ENCODE measurements around the gene SUPT6H.

SUPT6H gene

DNA sequence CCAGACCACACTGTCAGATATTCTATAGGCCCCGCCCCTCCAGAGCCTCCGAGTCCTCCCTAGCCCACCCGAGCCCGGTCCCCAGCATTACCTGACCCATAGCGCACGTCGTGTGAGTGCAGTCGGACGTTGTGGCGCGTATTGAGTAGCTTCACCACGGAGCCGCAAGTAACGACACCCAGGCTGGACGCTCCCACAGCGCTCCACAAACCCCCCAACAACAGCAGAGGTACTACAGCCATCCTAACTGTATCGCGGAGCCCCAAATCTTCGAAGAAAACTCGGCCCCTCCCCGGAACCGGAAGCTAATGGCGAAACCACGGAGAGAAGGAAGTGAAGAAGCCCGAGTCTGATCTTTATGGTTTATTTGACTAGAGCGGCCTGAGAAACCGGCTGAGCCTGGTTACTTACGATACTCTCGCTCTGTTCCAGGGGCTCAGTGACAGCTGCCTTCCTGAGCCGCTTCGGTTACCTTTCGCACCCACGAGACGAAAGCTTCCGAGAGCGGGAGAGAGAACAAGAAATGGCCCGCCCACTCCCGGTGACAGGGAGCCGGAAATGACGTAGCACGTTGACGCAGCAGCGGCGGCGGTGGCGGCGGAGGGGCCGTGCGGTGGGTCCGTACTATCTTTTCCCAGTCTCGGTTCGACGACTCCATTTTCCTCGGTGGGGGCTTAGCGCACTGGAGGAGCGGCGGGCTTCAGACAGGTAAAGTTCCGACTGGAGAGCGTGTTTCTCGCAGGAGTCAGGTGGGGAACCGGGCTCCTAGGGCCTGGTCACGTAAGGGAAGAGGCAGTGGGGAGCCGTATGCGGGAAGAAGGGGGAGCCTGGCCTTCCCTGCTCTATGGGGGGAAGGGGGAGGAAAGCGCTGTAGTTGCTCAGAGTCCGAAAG is at the start of gene SUPT6H, which contains the start of gene SDF2:
Gene SUPT6H (plus strand): TSS at position 571 of the 892 bp plus-strand sequence. CDS start 11,197 bp downstream, outside the sequence.
Gene SDF2 (minus strand): TSS at position 272 of the 892 bp plus-strand sequence. CDS start 30 bp downstream, at position 242.
- no peaks in the 10 kb centered on the region for H3K9me3 Mint-ChIP-seq
- H3K4me3 Mint-ChIP-seq = peak within 1 kb of the TSS; percentile 97
- DNase-seq (ENCODE audit: low spot score in 2 of 2) (peak; percentile 87 to 98), ATAC-seq (peak; percentile 92)
- peaks cover 76% of the 10 kb centered on the region for H3K36me3 Mint-ChIP-seq
- peak within 1 kb of the TSS; percentile 99 for H3K27ac Mint-ChIP-seq
- H3K4me1 Mint-ChIP-seq = peaks cover 52% of the 10 kb centered on the region

DNA sequence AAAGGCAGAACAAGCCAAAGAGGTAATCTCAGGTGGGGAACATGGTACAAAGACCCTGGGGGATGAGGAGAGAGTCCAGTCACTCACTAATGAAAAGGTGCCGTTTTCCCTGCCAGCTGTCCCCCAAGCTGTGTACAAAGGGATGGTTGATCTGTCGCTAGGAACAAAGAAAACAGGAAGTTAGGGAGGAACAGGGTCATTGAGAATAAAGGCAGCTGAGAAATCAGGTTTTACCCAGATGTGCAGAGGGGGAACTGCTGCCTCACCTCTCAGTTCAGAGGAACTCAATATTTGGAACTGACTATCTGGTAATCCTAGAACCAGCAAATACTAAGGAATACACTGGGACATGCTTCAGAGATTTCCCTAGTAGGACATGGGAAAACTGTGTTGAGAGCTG is 49.5 kb upstream of the SUPT6H start:
- Mint-ChIP-seq H3K4me1 (no peaks in the 10 kb centered on the region), H3K4me3 (no peak overlapping the region), H3K9me3 (no peaks in the 10 kb centered on the region), H3K27ac (peak overlapping the region; percentile 48), H3K36me3 (peaks cover 96% of the 10 kb centered on the region)
- DNase-seq (ENCODE audit: low spot score in 2 of 2) = no peak
- ATAC-seq = no peak

DNA sequence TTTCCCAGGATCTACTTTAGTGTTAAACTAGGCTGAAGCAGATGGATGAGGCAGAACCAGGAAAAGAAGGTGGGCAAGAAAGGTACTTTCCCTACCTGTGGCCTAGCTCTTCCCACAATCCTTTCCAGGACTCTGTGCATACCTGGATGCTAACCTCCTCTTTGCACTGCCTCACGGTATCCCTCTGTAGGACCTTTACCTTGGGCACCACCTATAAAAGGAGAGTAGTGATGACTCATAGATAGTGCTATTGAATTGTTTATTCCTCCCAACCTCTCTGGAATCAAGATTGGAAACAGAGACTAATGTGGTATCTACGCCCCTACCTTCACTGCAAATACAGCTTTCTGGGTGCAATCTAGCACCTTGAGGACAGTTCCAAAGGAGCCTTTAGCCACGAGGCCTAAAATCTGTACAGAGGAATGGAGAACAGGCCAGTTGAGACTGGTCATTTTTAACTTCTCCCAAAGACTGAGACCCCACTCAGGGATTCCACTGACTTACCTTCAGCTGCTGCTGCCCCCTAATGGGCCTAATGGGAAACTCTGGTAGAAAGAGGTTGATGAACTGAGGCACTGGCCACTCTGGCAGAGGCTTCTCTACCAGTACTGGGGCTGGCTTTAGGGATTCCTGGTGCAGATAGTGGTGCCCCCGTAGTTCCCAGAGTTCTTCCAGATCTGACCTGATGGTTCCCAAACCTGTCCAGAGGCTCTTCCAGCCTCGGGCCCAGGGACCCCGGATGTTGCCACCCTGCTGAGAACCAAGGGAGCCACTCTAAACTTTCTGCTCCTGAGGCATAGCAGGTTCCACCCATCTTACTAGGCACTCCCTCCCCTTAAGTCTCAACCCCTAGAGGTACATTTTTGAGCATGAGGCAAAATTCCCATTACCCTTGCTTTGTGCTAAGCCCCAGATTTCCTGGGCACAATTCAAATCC is 48.8 kb upstream of the SUPT6H start:
- Mint-ChIP-seq H3K36me3 (peaks cover 96% of the 10 kb centered on the region), H3K9me3 (no peaks in the 10 kb centered on the region), H3K4me1 (no peaks in the 10 kb centered on the region), H3K4me3 (no peak overlapping the region), H3K27ac (peak overlapping the region; percentile 48)
- DNase-seq (ENCODE audit: low spot score in 2 of 2) (no peak), ATAC-seq (peak; percentile 63)

DNA sequence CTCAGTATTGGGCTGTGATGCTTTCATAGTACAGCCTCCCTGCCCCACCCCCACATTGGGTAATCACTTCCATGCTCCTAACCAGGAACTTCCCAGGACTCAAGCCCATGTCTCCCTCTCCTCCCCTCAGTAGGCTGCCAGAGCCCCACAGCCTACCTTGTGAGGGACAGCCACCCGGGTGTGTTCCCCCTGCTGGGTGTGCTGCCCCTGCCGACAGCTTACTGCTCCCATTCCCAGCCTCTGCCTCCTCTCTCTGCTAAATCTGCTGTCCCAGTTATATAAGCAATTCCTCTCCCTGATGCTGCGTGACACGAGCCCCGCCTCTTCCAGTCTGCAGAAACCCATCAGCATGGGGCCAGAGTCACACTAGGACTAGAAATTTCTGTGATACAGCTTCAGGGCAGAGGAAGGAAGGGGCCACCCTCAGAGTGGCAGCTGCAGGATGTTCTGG is 48.0 kb upstream of the SUPT6H start, which contains the start of gene RSKR:
Gene RSKR (minus strand): TSS at position 255 of the 451 bp plus-strand sequence. CDS start 24 bp downstream, at position 231.
- Mint-ChIP-seq H3K27ac (peak within 1 kb of the TSS; percentile 48), H3K9me3 (no peaks in the 10 kb centered on the region), H3K4me1 (no peaks in the 10 kb centered on the region), H3K36me3 (peaks cover 96% of the 10 kb centered on the region), H3K4me3 (no peak within 1 kb of the TSS)
- ATAC-seq = no peak
- DNase-seq (ENCODE audit: low spot score in 2 of 2) = no peak

DNA sequence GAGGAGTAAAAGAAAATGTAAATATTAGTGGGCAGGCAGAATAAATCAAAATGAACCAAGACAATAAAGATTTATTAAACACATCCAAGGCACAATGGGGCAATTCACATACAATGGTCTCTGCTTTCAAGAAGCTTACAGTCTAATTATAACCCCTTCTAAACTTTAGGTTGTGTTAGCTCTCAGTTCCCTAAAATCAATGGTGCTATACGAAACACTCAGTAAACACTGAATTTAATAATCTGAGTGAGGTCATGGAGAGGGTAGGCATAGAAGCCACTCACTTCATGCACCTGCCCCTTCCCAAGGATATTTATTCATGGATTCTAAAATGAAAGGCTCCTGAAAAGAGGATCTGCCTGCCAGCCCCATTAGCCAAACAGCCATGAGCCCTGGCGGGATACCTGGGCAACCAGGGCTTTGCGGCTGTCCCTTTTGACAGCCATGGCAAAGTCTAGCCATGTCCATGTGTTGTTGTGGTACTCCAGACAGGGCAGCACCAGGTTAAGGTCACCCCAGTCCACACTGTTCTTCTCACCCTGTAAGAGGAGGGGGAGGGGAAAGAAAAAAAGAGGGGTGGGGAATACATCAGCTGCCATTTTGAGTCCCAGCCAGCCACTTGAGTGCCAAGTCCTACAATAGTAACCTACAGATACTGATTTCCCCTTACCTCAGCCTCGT is 46.6 kb upstream of the SUPT6H start:
- Mint-ChIP-seq H3K4me3 (no peak overlapping the region), H3K9me3 (no peaks in the 10 kb centered on the region), H3K36me3 (peaks cover 96% of the 10 kb centered on the region), H3K4me1 (no peaks in the 10 kb centered on the region), H3K27ac (peak overlapping the region; percentile 52)
- DNase-seq (ENCODE audit: low spot score in 2 of 2) = no peak
- no peak for ATAC-seq

DNA sequence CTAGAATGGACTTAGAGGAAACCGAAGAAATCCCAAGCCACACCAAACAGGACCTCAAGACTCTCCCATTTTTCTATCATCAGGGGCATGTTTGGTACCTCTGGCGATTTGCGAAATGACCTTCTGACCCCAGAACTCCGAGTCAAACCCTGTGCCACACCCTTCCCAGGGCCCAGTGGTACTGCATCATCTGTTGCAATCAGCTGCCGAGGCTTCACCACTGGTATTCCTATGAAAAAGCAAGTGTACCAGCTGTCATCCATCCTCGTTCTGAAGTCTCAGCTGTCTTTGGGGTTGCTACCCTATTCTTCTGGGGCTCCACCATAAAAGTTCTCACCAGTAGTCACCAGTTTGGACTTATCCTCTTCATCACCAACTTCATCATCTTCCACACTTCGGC is 45.7 kb upstream of the SUPT6H start:
- H3K4me1 Mint-ChIP-seq = no peaks in the 10 kb centered on the region
- H3K36me3 Mint-ChIP-seq = peaks cover 97% of the 10 kb centered on the region

DNA sequence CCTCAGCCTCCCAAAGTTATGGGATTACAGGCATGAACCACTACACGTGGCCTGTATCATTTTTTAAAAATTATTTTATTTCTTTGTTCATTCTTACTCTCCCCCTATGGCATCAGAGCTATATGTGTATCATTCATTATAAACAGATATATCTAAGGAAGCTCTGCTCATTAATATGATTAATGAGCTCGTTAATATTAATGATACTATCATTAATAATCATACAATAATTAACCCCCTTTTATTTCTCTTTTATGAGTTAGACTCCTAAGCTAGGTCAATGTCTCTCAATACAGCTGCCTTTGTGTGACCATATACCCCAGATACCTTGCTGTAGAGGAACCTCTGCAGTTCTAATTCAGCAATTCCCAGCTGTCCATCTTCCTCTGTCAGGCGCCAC is 43.5 kb upstream of the SUPT6H start:
- ATAC-seq (no peak), DNase-seq (ENCODE audit: low spot score in 2 of 2) (no peak)
- peaks cover 98% of the 10 kb centered on the region for H3K36me3 Mint-ChIP-seq
- H3K4me1 Mint-ChIP-seq = no peaks in the 10 kb centered on the region
- H3K4me3 Mint-ChIP-seq = no peak overlapping the region
- no peaks in the 10 kb centered on the region for H3K9me3 Mint-ChIP-seq
- H3K27ac Mint-ChIP-seq = no peak overlapping the region

More for the DNA sequence above, 45.7 kb upstream of the SUPT6H start:
- DNase-seq (ENCODE audit: low spot score in 2 of 2) (no peak), ATAC-seq (no peak)
- Mint-ChIP-seq H3K9me3 (no peaks in the 10 kb centered on the region), H3K4me3 (no peak overlapping the region), H3K27ac (peak overlapping the region; percentile 52)

DNA sequence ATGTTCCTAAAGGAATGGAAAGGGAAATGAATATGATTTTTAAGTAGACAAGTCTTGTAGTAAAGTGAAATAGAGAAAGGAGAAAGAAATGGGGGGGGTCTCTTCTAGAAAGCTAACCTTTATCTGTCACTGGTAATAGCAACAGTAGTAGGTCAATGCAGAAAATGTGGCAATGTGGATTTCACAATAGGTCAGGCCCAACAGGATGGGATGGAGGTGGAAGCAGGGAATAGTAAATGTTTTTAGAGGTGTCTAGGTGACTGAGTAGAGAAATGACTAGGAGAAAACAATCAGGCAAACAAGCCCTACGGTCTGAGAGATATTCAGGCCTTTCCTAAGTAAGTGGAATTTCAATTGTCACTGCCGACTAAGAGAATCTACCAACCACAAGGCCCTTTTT is 42.0 kb upstream of the SUPT6H start:
- ATAC-seq (no peak), DNase-seq (ENCODE audit: low spot score in 2 of 2) (no peak)
- Mint-ChIP-seq H3K36me3 (peaks cover 100% of the 10 kb centered on the region), H3K27ac (no peak overlapping the region), H3K4me3 (no peak overlapping the region), H3K9me3 (no peaks in the 10 kb centered on the region), H3K4me1 (peaks cover 5% of the 10 kb centered on the region)

DNA sequence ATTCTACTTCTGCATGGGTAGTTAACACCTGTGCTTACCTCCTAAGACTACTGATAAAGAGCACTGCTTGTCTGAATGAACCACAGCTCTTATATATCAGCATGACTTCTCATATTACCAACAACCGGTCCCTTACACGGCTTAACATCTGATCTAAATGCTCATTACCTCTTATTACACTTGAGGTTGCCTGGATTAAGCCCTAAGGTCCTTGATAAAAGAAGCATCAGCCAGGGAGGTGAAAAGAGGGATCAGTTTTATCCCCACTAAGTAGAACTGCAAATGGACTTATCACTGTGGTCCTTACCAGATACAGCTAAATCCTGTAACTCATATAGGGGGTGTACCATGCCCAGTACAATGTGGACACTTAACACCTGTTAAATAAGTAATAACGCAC is 39.8 kb upstream of the SUPT6H start:
- H3K36me3 Mint-ChIP-seq = peaks cover 100% of the 10 kb centered on the region
- ATAC-seq (no peak), DNase-seq (ENCODE audit: low spot score in 2 of 2) (no peak)

DNA sequence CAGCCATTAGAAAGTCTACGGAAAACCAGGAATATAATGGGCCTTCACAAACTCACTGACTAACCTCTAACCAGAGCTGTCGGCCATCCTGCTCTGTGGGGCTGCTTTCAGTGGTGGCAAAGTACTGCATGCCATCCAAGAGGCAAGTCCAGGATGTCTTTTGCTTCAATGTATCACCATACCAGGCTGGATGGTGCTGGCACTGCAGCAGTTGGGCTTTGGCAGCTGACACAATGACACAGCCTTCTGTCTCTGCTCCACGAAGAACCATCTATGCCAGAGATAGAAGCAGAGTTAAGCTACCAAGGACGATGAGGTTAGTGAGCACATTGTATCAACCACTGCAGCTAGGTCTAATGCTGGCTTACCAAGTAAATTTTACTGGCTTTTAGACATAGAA is 38.3 kb upstream of the SUPT6H start:
- H3K9me3 Mint-ChIP-seq = no peaks in the 10 kb centered on the region
- H3K4me1 Mint-ChIP-seq = peaks cover 12% of the 10 kb centered on the region
- H3K27ac Mint-ChIP-seq = no peak overlapping the region
- ATAC-seq = no peak
- no peak for DNase-seq (ENCODE audit: low spot score in 2 of 2)
- peaks cover 100% of the 10 kb centered on the region for H3K36me3 Mint-ChIP-seq
- H3K4me3 Mint-ChIP-seq = no peak overlapping the region

More for the DNA sequence above, 39.8 kb upstream of the SUPT6H start:
- no peak overlapping the region for H3K4me3 Mint-ChIP-seq
- H3K9me3 Mint-ChIP-seq = no peaks in the 10 kb centered on the region
- peaks cover 12% of the 10 kb centered on the region for H3K4me1 Mint-ChIP-seq
- no peak overlapping the region for H3K27ac Mint-ChIP-seq

DNA sequence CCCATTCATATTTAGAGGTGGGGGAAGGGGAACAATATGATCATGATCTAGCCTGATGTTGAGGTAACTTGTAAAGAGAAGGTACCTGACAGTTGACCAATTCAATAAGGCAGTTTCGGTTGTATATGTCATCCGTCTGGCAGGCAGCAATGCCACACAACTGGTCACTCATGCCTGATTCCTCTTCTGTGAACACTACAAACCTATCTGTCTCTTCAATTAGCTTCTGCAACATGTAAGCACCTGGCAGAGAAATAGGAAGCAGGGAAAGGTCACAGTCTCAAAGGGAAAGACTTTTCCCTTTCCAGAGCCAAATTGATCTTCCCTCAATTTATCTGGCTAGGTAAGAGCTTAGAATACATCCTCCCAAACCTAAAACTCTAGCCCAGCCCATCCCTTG is 37.9 kb upstream of the SUPT6H start:
- peaks cover 12% of the 10 kb centered on the region for H3K4me1 Mint-ChIP-seq
- no peak overlapping the region for H3K4me3 Mint-ChIP-seq
- no peak for DNase-seq (ENCODE audit: low spot score in 2 of 2)
- H3K9me3 Mint-ChIP-seq = no peaks in the 10 kb centered on the region
- H3K27ac Mint-ChIP-seq = no peak overlapping the region
- no peak for ATAC-seq
- H3K36me3 Mint-ChIP-seq = peaks cover 100% of the 10 kb centered on the region

DNA sequence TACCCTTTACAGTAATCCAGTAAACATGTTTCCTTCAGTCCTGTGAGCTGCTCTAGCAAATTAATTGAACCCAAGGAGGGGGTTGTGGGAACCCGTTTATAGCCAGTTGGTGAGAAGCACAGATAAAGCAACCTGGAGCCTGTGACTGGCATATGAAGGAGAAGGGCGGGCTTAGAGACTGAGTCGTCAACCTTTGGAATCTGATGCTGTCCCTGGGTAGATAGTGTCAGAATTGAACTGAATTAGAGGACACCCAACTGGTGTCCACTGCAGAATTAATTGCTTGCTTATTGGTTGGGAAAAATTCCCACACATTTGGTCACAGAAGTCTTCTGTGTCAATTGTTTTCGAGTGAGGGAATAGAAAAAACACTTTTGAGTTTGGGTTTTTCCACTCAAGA is 35.2 kb upstream of the SUPT6H start:
- no peak overlapping the region for H3K27ac Mint-ChIP-seq
- H3K9me3 Mint-ChIP-seq = no peaks in the 10 kb centered on the region

DNA sequence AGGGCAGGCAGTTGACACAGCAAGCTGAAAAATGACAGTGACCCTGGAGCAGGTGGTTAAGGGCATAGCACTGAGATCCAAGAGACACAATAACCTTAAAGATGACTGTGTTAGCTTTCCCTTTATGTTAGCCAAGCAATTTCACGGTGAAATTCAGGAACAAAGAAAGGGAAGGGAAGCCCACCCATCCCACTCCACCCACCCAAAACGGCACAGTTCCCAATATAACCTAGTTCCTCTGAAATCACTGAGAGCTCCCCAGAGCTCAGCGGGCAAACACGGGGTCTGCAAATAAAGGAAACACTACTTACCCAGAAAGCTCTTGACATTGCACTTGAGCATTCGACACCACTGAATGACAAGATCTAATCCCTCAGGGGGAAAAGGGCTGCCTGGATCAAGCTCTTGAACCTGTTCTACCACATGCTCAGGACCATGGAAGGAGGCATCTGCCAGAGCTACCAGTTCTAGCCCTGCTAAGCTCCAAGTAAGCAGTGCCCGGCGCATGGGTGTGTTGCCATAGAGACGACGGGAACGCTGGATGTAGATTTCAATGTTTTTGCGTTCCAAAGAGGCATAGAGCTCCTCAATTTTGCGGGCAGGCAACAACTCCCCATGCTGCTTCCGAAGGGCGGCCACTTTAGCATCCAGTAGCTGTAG is 27.7 kb upstream of the SUPT6H start:
- DNase-seq (ENCODE audit: low spot score in 2 of 2) (no peak), ATAC-seq (no peak)
- Mint-ChIP-seq H3K36me3 (peaks cover 100% of the 10 kb centered on the region), H3K27ac (no peak overlapping the region), H3K9me3 (no peaks in the 10 kb centered on the region), H3K4me3 (no peak overlapping the region), H3K4me1 (peaks cover 25% of the 10 kb centered on the region)

More for the DNA sequence above, 35.2 kb upstream of the SUPT6H start:
- ATAC-seq = no peak
- Mint-ChIP-seq H3K4me3 (no peak overlapping the region), H3K36me3 (peaks cover 100% of the 10 kb centered on the region), H3K4me1 (peaks cover 12% of the 10 kb centered on the region)
- DNase-seq (ENCODE audit: low spot score in 2 of 2) = no peak

DNA sequence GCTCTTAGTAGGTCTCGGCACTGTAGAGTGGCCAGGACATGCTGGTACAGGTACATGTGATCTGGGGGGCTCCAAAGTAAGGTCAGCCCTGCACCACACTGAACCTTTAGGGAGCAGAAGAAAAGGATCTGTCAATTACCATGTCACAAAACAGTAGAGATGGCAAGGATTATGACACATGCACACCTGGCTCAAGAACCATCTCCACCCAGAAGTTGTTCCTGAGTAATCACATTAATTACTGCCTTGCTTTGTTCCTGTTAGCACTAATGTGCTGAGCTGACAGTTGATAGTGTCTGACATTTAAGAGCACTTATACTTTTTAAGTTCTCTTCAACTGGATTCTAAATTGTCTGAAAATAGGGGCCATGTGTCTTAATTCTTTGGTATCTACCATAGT is 26.5 kb upstream of the SUPT6H start:
- no peak overlapping the region for H3K4me3 Mint-ChIP-seq
- no peak overlapping the region for H3K27ac Mint-ChIP-seq
- H3K9me3 Mint-ChIP-seq = no peaks in the 10 kb centered on the region
- no peak for ATAC-seq
- DNase-seq (ENCODE audit: low spot score in 2 of 2) = no peak
- peaks cover 100% of the 10 kb centered on the region for H3K36me3 Mint-ChIP-seq
- peaks cover 33% of the 10 kb centered on the region for H3K4me1 Mint-ChIP-seq
